Left lung (tissue), 10 donors: ENCODE measurements around the gene LRRC61. TPM values are rescaled to one million over a fixed set of nuclear protein-coding genes. Genes with fewer than 3 reads are reported as not detected.
A peak's percentile ranks its signal among the peaks of the same experiment; 100 is the strongest.

Experiments
- ATAC-seq: fragments of 200-7000 bp; cut with Tn5 transposase; one replicate; pipeline ENCODE4 v1.9.1; 2020; ENCODE audit warnings: moderate library complexity
- DNase-seq, 4 donors: peaks; one replicate each; pipeline ENCODE4 v3.0.0-alpha.2; 2013 to 2020
- H3K27ac ChIP-seq, 2 donors: fragments of 200-600 bp; sonication (generic) in 1 of 2; one replicate each; pipeline versions ENCODE4 v1.5.0 to v1.8.0; 2020 to 2021
- H3K27me3 ChIP-seq, 2 donors: fragments of 200-600 bp; sonication (generic) in 1 of 2; one replicate each; pipeline versions ENCODE4 v1.5.0 to v1.8.0; 2020 to 2021
- H3K36me3 ChIP-seq, 2 donors: fragments of 200-600 bp; sonication (generic) in 1 of 2; one replicate each; pipeline versions ENCODE4 v1.5.0 to v1.8.0; 2020 to 2021
- H3K4me1 ChIP-seq, 2 donors: fragments of 200-600 bp; one replicate each; pipeline ENCODE4 v1.8.0; 2021
- H3K4me3 ChIP-seq, 2 donors: fragments of 200-600 bp; sonication (generic) in 1 of 2; one replicate each; pipeline versions ENCODE4 v1.5.0 to v1.8.0; 2020 to 2021; ENCODE audit warnings: mild to moderate bottlenecking in 1 of 2
- H3K9me3 ChIP-seq, 2 donors: fragments of 200-600 bp; sonication (generic) in 1 of 2; one replicate each; pipeline versions ENCODE4 v1.5.0 to v1.8.0; 2020 to 2021
- intact Hi-C, 2 donors: fragments of 100-400 bp; cut with DNase I; formaldehyde crosslinking; loops; one replicate each; pipeline versions ENCODE4 v1.11.2 to v1.14.2; 2022
- polyA plus RNA-seq, 6 donors: library from polyadenylated mRNA; unstranded; fragments of 120-200 nt; gene quantifications; one replicate each; pipeline ENCODE4 v1.2.1, GENCODE V29; 2013; ENCODE audit not compliant: insufficient read length in 6 of 6
- total RNA-seq, 2 donors: library from RNA; stranded (reverse); fragmentation: NEBNext Ultra II Directional; extraction: Animal tissue kit (Norgen Biotek cat#: 25700); gene quantifications; one replicate each; pipeline ENCODE4 v1.2.1, GENCODE V29; 2021
- TF ChIP-seq, protein P1 (sequence below), 2 donors: fragments of 200-600 bp; sonication (generic) in 1 of 2; IDR thresholded peaks; one replicate each; pipeline versions ENCODE4 v1.5.0 to v1.8.0; 2021; ENCODE audit warnings: antibody characterized with exemption in 2 of 2
- donor health status: DM: no; HTN: yes; CAD: no.
- donor health status: DM: no; HTN: no; CAD: no.

The LRRC61 gene
- total and polyA plus RNA-seq, 8 donors: 9.0 to 22.5 (median 19.3) TPM

DNA sequence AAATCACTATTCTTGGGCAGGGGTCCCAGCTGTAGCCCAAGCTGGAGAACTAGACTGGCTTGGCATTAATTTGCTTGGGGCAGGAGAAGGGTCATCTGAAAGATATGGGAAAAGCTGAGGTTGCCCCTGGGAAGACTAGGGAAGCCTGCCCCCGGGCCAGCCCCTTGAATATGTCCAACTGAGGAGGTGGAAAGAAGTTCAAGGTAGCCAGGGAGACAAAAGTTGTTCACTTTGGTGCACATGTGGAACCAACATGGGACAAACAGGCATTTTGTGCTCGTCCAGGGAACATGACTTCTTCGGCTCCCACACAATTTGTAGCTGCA lies 1.4 kb upstream of the LRRC61 start:
- Histone ChIP-seq H3K27ac (peak overlapping the region; percentile 13 to 94), H3K36me3 (peaks cover 0 to under 1% of the 10 kb centered on the region in 2 donors), H3K4me3 (peak overlapping the region in 1 of 2 donors; percentile 57), H3K4me1 (peaks cover 27 to 43% of the 10 kb centered on the region in 2 donors), H3K27me3 (peaks cover 0 to 14% of the 10 kb centered on the region in 2 donors), H3K9me3 (no peaks in the 10 kb centered on the region)
- intact Hi-C loops: no loop called here
- TF ChIP-seq, protein P1, sequence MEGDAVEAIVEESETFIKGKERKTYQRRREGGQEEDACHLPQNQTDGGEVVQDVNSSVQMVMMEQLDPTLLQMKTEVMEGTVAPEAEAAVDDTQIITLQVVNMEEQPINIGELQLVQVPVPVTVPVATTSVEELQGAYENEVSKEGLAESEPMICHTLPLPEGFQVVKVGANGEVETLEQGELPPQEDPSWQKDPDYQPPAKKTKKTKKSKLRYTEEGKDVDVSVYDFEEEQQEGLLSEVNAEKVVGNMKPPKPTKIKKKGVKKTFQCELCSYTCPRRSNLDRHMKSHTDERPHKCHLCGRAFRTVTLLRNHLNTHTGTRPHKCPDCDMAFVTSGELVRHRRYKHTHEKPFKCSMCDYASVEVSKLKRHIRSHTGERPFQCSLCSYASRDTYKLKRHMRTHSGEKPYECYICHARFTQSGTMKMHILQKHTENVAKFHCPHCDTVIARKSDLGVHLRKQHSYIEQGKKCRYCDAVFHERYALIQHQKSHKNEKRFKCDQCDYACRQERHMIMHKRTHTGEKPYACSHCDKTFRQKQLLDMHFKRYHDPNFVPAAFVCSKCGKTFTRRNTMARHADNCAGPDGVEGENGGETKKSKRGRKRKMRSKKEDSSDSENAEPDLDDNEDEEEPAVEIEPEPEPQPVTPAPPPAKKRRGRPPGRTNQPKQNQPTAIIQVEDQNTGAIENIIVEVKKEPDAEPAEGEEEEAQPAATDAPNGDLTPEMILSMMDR (IDR thresholded peaks at IDR 0.05): no peak
- DNase-seq (no peak), ATAC-seq (no peak)

DNA sequence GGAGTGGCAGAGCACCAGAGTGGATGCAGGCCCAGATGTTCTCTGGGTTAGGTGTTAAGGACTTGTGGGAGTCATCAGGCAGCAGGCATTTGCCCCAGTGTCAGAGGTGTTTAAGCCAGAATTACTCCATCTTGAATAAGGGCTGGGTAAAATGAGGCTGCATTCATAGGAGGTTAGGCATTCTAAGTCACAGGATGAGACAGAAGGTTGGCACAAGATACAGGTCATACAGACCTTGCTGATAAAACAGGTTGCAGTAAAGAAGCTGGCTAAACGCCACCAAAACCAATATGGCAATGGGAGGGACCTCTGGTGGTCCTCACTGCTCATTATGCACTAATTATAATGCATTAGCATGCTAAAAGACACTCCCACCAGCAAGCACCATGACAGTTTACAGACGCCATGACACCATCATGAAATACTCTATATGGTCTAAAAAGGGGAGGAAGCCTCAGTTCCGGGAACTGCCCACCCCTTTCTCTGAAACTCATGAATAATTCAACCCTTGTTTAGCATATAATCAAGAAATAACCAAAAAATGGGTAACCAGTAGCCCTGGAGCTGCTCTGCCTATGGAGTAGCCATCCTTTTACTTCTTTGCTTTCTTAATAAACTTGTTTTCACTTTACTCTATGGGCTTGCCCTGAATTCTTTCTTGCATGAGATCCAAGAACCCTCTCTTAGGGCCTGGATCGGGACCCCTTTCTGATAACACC lies 882 bp upstream of the LRRC61 start:
- Histone ChIP-seq H3K9me3 (no peaks in the 10 kb centered on the region), H3K36me3 (peaks cover 0 to 5% of the 10 kb centered on the region in 2 donors), H3K27me3 (peaks cover 0 to 14% of the 10 kb centered on the region in 2 donors), H3K27ac (peak overlapping the region; percentile 94 to 95), H3K4me3 (peak overlapping the region; percentile 50 to 57), H3K4me1 (peaks cover 27 to 43% of the 10 kb centered on the region in 2 donors)
- DNase-seq: no peak
- TF ChIP-seq, protein P1 (IDR thresholded peaks at IDR 0.05): no peak
- intact Hi-C loops: no loop called here
- no peak for ATAC-seq

GRCh38 chr7:150323682-150324372 lies 672 bp downstream of the LRRC61 start:
- peaks cover 0 to 19% of the 10 kb centered on the region in 2 donors for H3K36me3 ChIP-seq
- peaks cover 27 to 43% of the 10 kb centered on the region in 2 donors for H3K4me1 ChIP-seq
- intact Hi-C loops: no loop called here
- TF ChIP-seq, protein P1 (IDR thresholded peaks at IDR 0.05): no peak
- H3K4me3 ChIP-seq: peak overlapping the region; percentile 50 to 57
- no peak for DNase-seq
- H3K9me3 ChIP-seq: no peaks in the 10 kb centered on the region
- ATAC-seq: peak; percentile 32
- peaks cover 0 to 14% of the 10 kb centered on the region in 2 donors for H3K27me3 ChIP-seq
- H3K27ac ChIP-seq: peak overlapping the region; percentile 94 to 95

DNA sequence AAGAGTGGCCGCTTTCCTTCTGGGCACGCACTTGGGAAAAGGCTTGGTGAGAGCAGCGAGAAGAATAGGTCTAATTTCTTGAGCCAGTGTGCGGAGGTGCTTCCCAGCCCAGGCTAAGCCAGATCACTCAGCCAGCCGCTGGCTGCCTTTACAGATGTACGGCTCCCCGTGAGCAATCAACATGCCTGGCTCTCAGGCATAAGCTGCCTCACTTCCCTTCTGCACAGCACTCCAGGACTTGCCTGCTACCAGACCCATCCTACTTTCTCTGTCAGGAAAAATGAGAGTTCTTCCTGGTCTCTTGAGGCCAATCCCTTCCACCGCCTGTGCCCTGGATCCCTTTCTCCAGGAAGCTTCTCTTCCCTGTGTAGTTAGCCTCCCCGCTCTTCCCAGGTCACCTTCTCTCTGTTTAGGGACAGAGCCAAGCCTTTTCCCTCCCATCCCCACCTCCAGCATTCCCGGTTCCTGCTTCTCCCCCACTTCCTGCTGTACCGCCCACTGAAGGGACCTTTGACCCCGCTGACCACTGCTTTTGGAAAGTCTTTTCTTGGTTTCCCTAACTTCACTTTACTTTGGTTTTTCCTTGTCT lies 1.3 kb downstream of the LRRC61 start:
- ATAC-seq (peak; percentile 39), DNase-seq (no peak)
- peak overlapping the region in 1 of 2 donors; percentile 57 for H3K4me3 ChIP-seq
- H3K27me3 ChIP-seq: peaks cover 0 to 14% of the 10 kb centered on the region in 2 donors
- peak overlapping the region; percentile 94 to 95 for H3K27ac ChIP-seq
- H3K36me3 ChIP-seq: peaks cover 0 to 26% of the 10 kb centered on the region in 2 donors
- TF ChIP-seq, protein P1 (IDR thresholded peaks at IDR 0.05): no peak
- H3K9me3 ChIP-seq: no peaks in the 10 kb centered on the region
- H3K4me1 ChIP-seq: peaks cover 27 to 43% of the 10 kb centered on the region in 2 donors
- intact Hi-C loops: no loop called here
